Colonic mucosa (tissue), 4 donors: Measurements from ENCODE around the gene GGTLC1. TPM values are rescaled to one million over a fixed set of nuclear protein-coding genes. Genes with fewer than 3 reads are reported as not detected.
"Not testable (repeated sequence)": the region's sequence is repeated elsewhere in the genome, so short reads cannot be mapped to it uniquely, and the experiment has no call there.

Source experiments
- DNase-seq: peaks from one replicate; pipeline ENCODE4 v3.0.0-alpha.2; 2020
- H3K27ac ChIP-seq: fragments of 200-600 bp; one replicate; pipeline ENCODE4 v1.8.0; 2021
- H3K27me3 ChIP-seq: fragments of 200-600 bp; one replicate; pipeline ENCODE4 v1.8.0; 2021
- H3K36me3 ChIP-seq: fragments of 200-600 bp; one replicate; pipeline ENCODE4 v1.8.0; 2021
- H3K4me1 ChIP-seq: fragments of 200-600 bp; one replicate; pipeline ENCODE4 v1.8.0; 2021; ENCODE audit warnings: mild to moderate bottlenecking
- H3K4me3 ChIP-seq: fragments of 200-600 bp; one replicate; pipeline ENCODE4 v1.8.0; 2021
- H3K9ac ChIP-seq, 2 donors: one replicate each; pipeline ENCODE4 v1.7.0; 2013; ENCODE audit warnings: control low read depth in 2 of 2, low read depth in 2 of 2, low read length in 2 of 2
- H3K9me3 ChIP-seq: fragments of 200-600 bp; one replicate; pipeline ENCODE4 v1.8.0; 2021
- intact Hi-C: fragments of 100-400 bp; cut with DNase I; formaldehyde crosslinking; loops from one replicate; pipeline ENCODE4 v1.14.1; 2022
- total RNA-seq, 2 donors: library from RNA; stranded (reverse); fragmentation: NEBNext Ultra II Directional in 1 of 2; extraction: Animal tissue kit (Norgen Biotek cat#: 25700) in 1 of 2; gene quantifications; one replicate each; pipeline ENCODE4 v1.2.1, GENCODE V29; 2021
- donor health status: healthy.
- donor health status: DM: no; HTN: no; CAD: no.
- donor health status: DM: no; HTN: no; CAD: no.

The GGTLC1 gene
- total RNA-seq, 2 donors from 2014 or later, result 0.27 TPM; not detected in 1

GRCh38 chr20:23990296-23990695, 1.7 kb upstream of the GGTLC1 start:
- H3K4me1 ChIP-seq, intact Hi-C loops, DNase-seq, H3K9me3 ChIP-seq, H3K4me3 ChIP-seq, H3K36me3 ChIP-seq, H3K27ac ChIP-seq, H3K9ac ChIP-seq, H3K27me3 ChIP-seq: not testable (repeated sequence)

GRCh38 chr20:23988966-23989365, 387 bp upstream of the GGTLC1 start:
- DNase-seq, intact Hi-C loops: not testable (repeated sequence)

GRCh38 chr20:23986716-23987115, 1.9 kb downstream of the GGTLC1 start:
- DNase-seq, H3K4me1 ChIP-seq, intact Hi-C loops, H3K36me3 ChIP-seq, H3K9me3 ChIP-seq, H3K27ac ChIP-seq, H3K4me3 ChIP-seq, H3K9ac ChIP-seq, H3K27me3 ChIP-seq: not testable (repeated sequence)

More at GRCh38 chr20:23988966-23989365, 387 bp upstream of the GGTLC1 start:
- H3K4me1 ChIP-seq, H3K27ac ChIP-seq, H3K9me3 ChIP-seq, H3K9ac ChIP-seq, H3K36me3 ChIP-seq, H3K27me3 ChIP-seq, H3K4me3 ChIP-seq: not testable (repeated sequence)

- H3K36me3 ChIP-seq, intact Hi-C loops, H3K27me3 ChIP-seq, H3K4me3 ChIP-seq, DNase-seq, H3K9me3 ChIP-seq, H3K4me1 ChIP-seq, H3K27ac ChIP-seq, H3K9ac ChIP-seq: not testable (repeated sequence)
Measured at GRCh38 chr20:23986310-23986709, 2.3 kb downstream of the GGTLC1 start.

- H3K9ac ChIP-seq, H3K4me3 ChIP-seq, H3K9me3 ChIP-seq, H3K36me3 ChIP-seq, H3K4me1 ChIP-seq, H3K27me3 ChIP-seq, intact Hi-C loops, H3K27ac ChIP-seq, DNase-seq: not testable (repeated sequence)
Measured at GRCh38 chr20:23985790-23986225, 2.8 kb downstream of the GGTLC1 start.

GRCh38 chr20:23985066-23985789, 3.4 kb downstream of the GGTLC1 start:
- H3K4me3 ChIP-seq, intact Hi-C loops: not testable (repeated sequence)

GRCh38 chr20:23984476-23985023, 4.0 kb downstream of the GGTLC1 start:
- H3K4me1 ChIP-seq, H3K27me3 ChIP-seq, H3K36me3 ChIP-seq, H3K9me3 ChIP-seq, H3K27ac ChIP-seq, H3K4me3 ChIP-seq, DNase-seq, H3K9ac ChIP-seq, intact Hi-C loops: not testable (repeated sequence)

More at GRCh38 chr20:23985066-23985789, 3.4 kb downstream of the GGTLC1 start:
- not testable (repeated sequence) for H3K36me3 ChIP-seq, H3K27ac ChIP-seq, DNase-seq, H3K9me3 ChIP-seq, H3K9ac ChIP-seq, H3K27me3 ChIP-seq, H3K4me1 ChIP-seq

- H3K27me3 ChIP-seq, DNase-seq, intact Hi-C loops, H3K27ac ChIP-seq, H3K9me3 ChIP-seq, H3K4me3 ChIP-seq, H3K36me3 ChIP-seq, H3K4me1 ChIP-seq, H3K9ac ChIP-seq: not testable (repeated sequence)
Measured at GRCh38 chr20:23982112-23983018, 6.2 kb downstream of the GGTLC1 start.

- H3K4me1 ChIP-seq, H3K4me3 ChIP-seq, DNase-seq, H3K27me3 ChIP-seq, H3K36me3 ChIP-seq, intact Hi-C loops, H3K9ac ChIP-seq, H3K9me3 ChIP-seq, H3K27ac ChIP-seq: not testable (repeated sequence)
Measured at GRCh38 chr20:23981526-23981925, 7.1 kb downstream of the GGTLC1 start.

- H3K9ac ChIP-seq, H3K36me3 ChIP-seq, intact Hi-C loops, DNase-seq, H3K27me3 ChIP-seq, H3K9me3 ChIP-seq, H3K4me1 ChIP-seq, H3K4me3 ChIP-seq, H3K27ac ChIP-seq: not testable (repeated sequence)
Measured at GRCh38 chr20:23981014-23981413, 7.6 kb downstream of the GGTLC1 start.

- DNase-seq, intact Hi-C loops, H3K4me1 ChIP-seq, H3K27me3 ChIP-seq, H3K9me3 ChIP-seq, H3K27ac ChIP-seq, H3K4me3 ChIP-seq, H3K36me3 ChIP-seq, H3K9ac ChIP-seq: not testable (repeated sequence)
Measured at GRCh38 chr20:23979899-23980811, 8.4 kb downstream of the GGTLC1 start.

- DNase-seq, H3K36me3 ChIP-seq, H3K9me3 ChIP-seq, intact Hi-C loops, H3K27me3 ChIP-seq, H3K4me1 ChIP-seq, H3K9ac ChIP-seq, H3K4me3 ChIP-seq, H3K27ac ChIP-seq: not testable (repeated sequence)
Measured at GRCh38 chr20:23979380-23979779, 9.2 kb downstream of the GGTLC1 start.
